GM18505 (cell line): ENCODE results near the gene PIEZO1.

Experiments used
- ATAC-seq: cut with Tn5 transposase; IDR thresholded peaks from one replicate; pipeline ENCODE4 v1.9.1; 2021; ENCODE audit not compliant: unreplicated experiment
- POLR2A ChIP-seq: IDR thresholded peaks from 4 replicates; pipeline ENCODE4 v1.6.1; 2011; ENCODE audit warnings: borderline replicate concordance; ENCODE audit not compliant: insufficient read depth, insufficient read length; ENCODE audit errors: extremely low read depth

PIEZO1 gene

DNA sequence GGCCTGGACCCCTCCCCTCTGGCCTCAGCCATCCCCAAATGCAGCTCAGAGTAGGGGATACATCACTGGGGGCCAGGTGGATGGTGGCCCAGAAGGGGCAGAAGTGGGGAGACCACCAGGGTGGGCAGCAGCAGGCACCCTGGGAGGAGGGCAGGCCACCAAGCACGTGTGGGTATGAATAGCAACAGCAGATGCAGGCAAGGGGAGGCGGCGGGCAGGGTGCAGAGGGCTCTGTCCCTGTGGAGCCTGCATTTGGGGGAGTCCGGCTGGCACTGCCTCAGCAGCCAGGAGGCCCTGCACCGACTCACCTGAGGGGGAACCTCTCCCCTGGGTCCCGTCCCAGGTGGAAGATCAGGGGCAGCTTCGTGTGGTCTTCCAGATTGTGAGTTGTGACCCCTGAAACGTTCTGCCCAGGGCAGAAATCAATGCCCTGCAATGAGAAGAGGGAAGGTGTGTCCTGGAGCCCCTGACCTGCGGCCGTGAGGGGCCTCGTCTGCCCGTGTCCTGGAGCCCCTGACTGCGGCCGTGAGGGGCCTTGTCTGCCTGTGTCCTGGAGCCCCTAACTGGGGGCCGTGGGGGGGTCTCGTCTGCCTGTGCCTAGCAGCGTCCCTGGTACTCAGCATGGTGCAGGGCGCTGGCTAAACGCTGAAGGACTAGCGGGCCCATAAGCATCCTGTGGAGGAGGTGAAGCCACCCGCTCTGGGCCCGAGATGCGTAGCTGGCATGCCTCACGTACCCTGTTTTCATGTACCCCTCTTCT, 37.4 kb upstream of the PIEZO1 start:
- ATAC-seq: no peak

GRCh38 chr16:88821168-88821850, 36.3 kb upstream of the PIEZO1 start:
- no peak for TF ChIP-seq POLR2A
- ATAC-seq: no peak

More for the DNA sequence above, 37.4 kb upstream of the PIEZO1 start:
- TF ChIP-seq POLR2A: no peak

DNA sequence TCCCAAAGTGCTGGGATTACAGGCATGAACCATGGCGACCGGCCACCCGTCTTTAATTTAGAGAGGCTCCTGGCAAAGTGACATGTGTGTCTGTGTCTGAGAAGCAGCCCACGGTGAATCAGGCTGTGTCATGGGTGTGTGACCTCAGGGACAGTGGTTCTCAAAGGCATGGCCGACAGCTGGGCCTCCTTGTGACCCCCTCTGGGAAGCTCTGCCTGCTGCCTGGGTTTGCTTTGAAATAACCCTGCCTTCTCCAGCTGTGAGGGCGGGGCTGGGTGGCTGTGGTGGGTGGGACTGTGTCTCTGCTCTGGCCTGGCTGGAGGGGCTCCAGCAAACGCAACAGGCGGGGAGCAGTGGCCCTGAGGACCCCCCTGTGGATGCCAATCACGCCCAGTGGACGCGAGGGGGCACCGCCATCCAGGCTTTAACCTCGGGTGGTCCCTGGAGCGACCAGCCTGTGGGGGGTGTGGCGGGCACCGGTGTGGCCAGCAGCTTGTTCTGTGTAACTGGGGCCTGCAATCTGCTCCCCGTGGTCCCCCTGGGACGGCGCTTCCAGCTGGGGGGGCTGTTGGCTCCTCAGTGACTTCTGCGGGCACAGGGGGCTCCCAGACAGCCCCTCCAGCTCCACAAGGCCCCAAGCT, 35.5 kb upstream of the PIEZO1 start:
- TF ChIP-seq POLR2A: no peak
- no peak for ATAC-seq

DNA sequence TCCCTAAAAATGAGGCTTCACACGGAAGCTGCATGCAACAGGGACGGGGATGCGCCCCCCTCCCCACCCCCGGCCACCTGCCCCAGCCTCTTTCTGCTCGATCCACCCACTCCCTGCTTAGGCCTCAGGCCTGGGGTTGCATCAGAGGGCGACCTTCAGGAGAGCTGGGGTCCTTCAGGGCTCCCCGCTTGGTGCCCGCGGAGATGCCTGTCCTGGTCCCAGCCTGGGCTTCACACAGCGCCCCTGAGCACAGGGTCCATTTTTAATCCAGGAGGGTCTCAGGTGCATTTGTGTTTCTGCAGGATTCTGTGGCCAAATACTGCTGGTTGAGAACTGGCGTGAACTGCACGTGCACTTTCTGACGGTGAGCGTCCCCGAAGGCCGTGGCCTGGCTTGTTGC, 34.1 kb upstream of the PIEZO1 start:
- TF ChIP-seq POLR2A: no peak
- ATAC-seq: no peak

- no peak for ATAC-seq
- no peak for TF ChIP-seq POLR2A
Observed at GRCh38 chr16:88818575-88818874, 33.5 kb upstream of the PIEZO1 start.

GRCh38 chr16:88817785-88818574, 33.0 kb upstream of the PIEZO1 start:
- no peak for TF ChIP-seq POLR2A
- no peak for ATAC-seq

GRCh38 chr16:88816736-88817535, 31.9 kb upstream of the PIEZO1 start:
- TF ChIP-seq POLR2A: no peak
- no peak for ATAC-seq

- no peak for ATAC-seq
- TF ChIP-seq POLR2A: no peak
Observed at GRCh38 chr16:88815901-88816589, 31.0 kb upstream of the PIEZO1 start.

GRCh38 chr16:88815227-88815626, 30.2 kb upstream of the PIEZO1 start:
- TF ChIP-seq POLR2A: no peak
- ATAC-seq: no peak

DNA sequence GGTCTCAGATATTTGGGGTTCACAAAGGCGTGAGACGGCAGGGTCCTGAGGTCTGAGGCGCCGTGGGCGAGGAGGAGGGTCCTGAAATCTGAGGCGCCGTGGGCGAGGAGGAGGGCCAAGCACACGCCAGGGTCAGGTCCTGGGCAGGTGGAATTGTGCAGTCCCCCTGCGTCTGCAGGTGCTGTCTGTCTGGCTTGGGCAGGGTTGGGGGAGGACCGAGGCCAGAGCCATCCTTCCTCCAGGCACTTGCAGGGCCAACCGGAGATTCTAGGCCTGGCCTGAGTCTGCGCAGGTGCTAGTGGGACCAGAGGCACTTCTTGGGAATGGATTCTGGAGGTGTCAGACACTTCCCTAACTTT, 29.1 kb upstream of the PIEZO1 start:
- ATAC-seq: no peak
- no peak for TF ChIP-seq POLR2A

GRCh38 chr16:88813269-88814143, 28.5 kb upstream of the PIEZO1 start:
- TF ChIP-seq POLR2A: no peak
- no peak for ATAC-seq
